Lung (tissue), 16 donors: ENCODE results near the gene MYO3B. TPM values are rescaled to one million over a fixed set of nuclear protein-coding genes. Genes with fewer than 3 reads are reported as not detected.
A peak's percentile ranks its signal among the peaks of the same experiment; 100 is the strongest.

Experiments used
- ATAC-seq: fragments of 200-7000 bp; cut with Tn5 transposase; one replicate; pipeline ENCODE4 v1.9.1; 2020; ENCODE audit warnings: moderate number of reproducible peaks; ENCODE audit not compliant: insufficient read depth, low FRiP score
- DNase-seq, 3 donors: peaks; one replicate each; pipeline ENCODE4 v3.0.0-alpha.2; 2013 to 2017
- H3K27ac ChIP-seq, 2 donors: one replicate each; pipeline ENCODE4 v1.5.1; 2013; ENCODE audit warnings: mild to moderate bottlenecking in 2 of 2, moderate library complexity in 2 of 2, control low read depth in 1 of 2, inconsistent platforms in 1 of 2, low read depth in 1 of 2, low read length in 1 of 2
- H3K27me3 ChIP-seq, 3 donors: one replicate each; pipeline ENCODE4 v1.5.1; 2013; ENCODE audit warnings: low read length in 2 of 3; ENCODE audit not compliant: control insufficient read depth in 3 of 3, insufficient read depth in 3 of 3
- H3K36me3 ChIP-seq, 4 donors: one replicate each; pipeline ENCODE4 v1.5.1; 2013; ENCODE audit warnings: low read length in 4 of 4, mild to moderate bottlenecking in 1 of 4, moderate library complexity in 1 of 4; ENCODE audit not compliant: control insufficient read depth in 4 of 4, insufficient read depth in 4 of 4
- H3K4me1 ChIP-seq, 5 donors: one replicate each; pipeline ENCODE4 v1.5.1; 2013; ENCODE audit warnings: low read length in 5 of 5, mild to moderate bottlenecking in 2 of 5, moderate library complexity in 1 of 5; ENCODE audit not compliant: control insufficient read depth in 5 of 5, insufficient read depth in 5 of 5
- H3K4me3 ChIP-seq: one replicate; pipeline ENCODE4 v1.5.1; 2013; ENCODE audit warnings: mild to moderate bottlenecking, control low read depth, moderate library complexity
- H3K9ac ChIP-seq, 2 donors: one replicate each; pipeline ENCODE4 v1.5.1; 2013; ENCODE audit warnings: low read length in 2 of 2, control low read depth in 1 of 2; ENCODE audit not compliant: insufficient read depth in 1 of 2
- H3K9me3 ChIP-seq, 4 donors: one replicate each; pipeline ENCODE4 v1.5.1; 2013; ENCODE audit warnings: low read length in 3 of 4, mild to moderate bottlenecking in 1 of 4, moderate library complexity in 1 of 4; ENCODE audit not compliant: control insufficient read depth in 4 of 4, insufficient read depth in 3 of 4
- CTCF ChIP-seq: IDR thresholded peaks from 2 replicates; pipeline ENCODE4 v1.5.1; 2012; ENCODE audit warnings: mild to moderate bottlenecking; ENCODE audit errors: control extremely low read depth, extremely low read depth
- WGBS, 2 donors: extraction: QIAGEN DNeasy Blood & Tissue Kit; methylation state at CpG; one replicate each; pipeline ENCODE4 v1.1.7; 2013; 5-methylcytosine and 5-hydroxymethylcytosine counted together
- long read RNA-seq, 5 donors: transcript quantifications; one replicate each; lab custom pipeline, GENCODE V29; 2026
- polyA plus RNA-seq, 2 donors: library from polyadenylated mRNA; stranded (reverse); fragments of 200-250 nt; gene quantifications; one replicate each; pipeline ENCODE4 v1.2.1, GENCODE V29; 2013
- total RNA-seq, 2 donors: library from RNA; depleted of rRNA in 1 of 2; stranded (reverse); fragments of >200 nt in 1 of 2; gene quantifications; one replicate each; pipeline ENCODE4 v1.2.1, GENCODE V29; 2014 to 2021
- donor health status: control.
- donor health status: control.
- donor health status: Bipolar disorder and iron deficiency.
- donor health status: healthy.
- donor health status: DM: yes; HTN: yes; CAD: no.

MYO3B gene
- total RNA-seq (under 1 TPM; 0.03 to 0.82 TPM), polyA plus RNA-seq (under 1 TPM in 1 of 2 donors, not detected in 1; 0.05 TPM)
- long read RNA-seq, donor 1, result 0 reads
- long read RNA-seq, donor 2, result 0 reads
- long read RNA-seq, donor 3, result 0 reads
- long read RNA-seq, donor 4, result 0 reads
- long read RNA-seq, donor 5, result 0 reads

GRCh38 chr2:170177950-170178781 is at the start of gene MYO3B:
MYO3B (plus strand) TSS chr2:170178147; CDS start chr2:170178288, 141 bp downstream.
- Histone ChIP-seq H3K27ac (no peak within 1 kb of the TSS), H3K9me3 (no peaks in the 10 kb centered on the region), H3K4me3 (no peak within 1 kb of the TSS), H3K27me3 (no peaks in the 10 kb centered on the region), H3K9ac (no peak within 1 kb of the TSS), H3K4me1 (no peaks in the 10 kb centered on the region), H3K36me3 (no peaks in the 10 kb centered on the region)
- 77 to 86% methylated on average over 3 of the region's 3 CpGs for WGBS, 2 donors
- ATAC-seq, result no peak
- no peak for TF ChIP-seq CTCF
- peak in 1 of 3 donors; percentile 20 for DNase-seq

GRCh38 chr2:170139276-170139967 is 38.5 kb upstream of the MYO3B start:
- Histone ChIP-seq H3K36me3 (no peaks in the 10 kb centered on the region), H3K27ac (no peak overlapping the region), H3K9me3 (peaks cover 0 to 3% (median 0%) of the 10 kb centered on the region in 4 donors), H3K4me1 (no peaks in the 10 kb centered on the region), H3K4me3 (no peak overlapping the region), H3K9ac (no peak overlapping the region), H3K27me3 (no peaks in the 10 kb centered on the region)
- ATAC-seq (no peak), DNase-seq (no peak)
- 78 to 83% methylated on average over 9 of the region's 9 CpGs for WGBS, 2 donors
- no peak for TF ChIP-seq CTCF

GRCh38 chr2:170140561-170140960 is 37.4 kb upstream of the MYO3B start:
- no peak for DNase-seq
- Histone ChIP-seq H3K27me3 (no peaks in the 10 kb centered on the region), H3K27ac (no peak overlapping the region), H3K4me3 (no peak overlapping the region), H3K4me1 (no peaks in the 10 kb centered on the region), H3K9ac (no peak overlapping the region), H3K9me3 (no peaks in the 10 kb centered on the region), H3K36me3 (no peaks in the 10 kb centered on the region)
- TF ChIP-seq CTCF, result no peak
- ATAC-seq, result no peak
- WGBS, 2 donors, result 86 to 95% methylated on average over 5 of the region's 5 CpGs
